IMR-90 (cell line): ENCODE results near the gene DLG5. TPM values are rescaled to one million over a fixed set of nuclear protein-coding genes. Genes with fewer than 3 reads are reported as not detected.
A peak's percentile ranks its signal among the peaks of the same experiment; 100 is the strongest.

Source experiments
- ATAC-seq: fragments of 200-7000 bp; cut with Tn5 transposase; 2 replicates; pipeline ENCODE4 v1.9.1; 2020; ENCODE audit warnings: low read depth, mild to moderate bottlenecking, moderate library complexity
- BruUV-seq: library from RNA; stranded (reverse); fragments of 400-500 nt; replicated peaks from 2 replicates; lab custom pipeline; 2021; lab: Mats Ljungman, UMichigan
- CTCF ChIA-PET: fragments of 300-600 bp; formaldehyde crosslinking; extraction: SDS; loops from one replicate; lab custom pipeline; 2021; ENCODE audit warnings: antibody characterized with exemption; lab: Yijun Ruan, JAX
- POLR2A ChIA-PET: fragments of 300-600 bp; sonication (Branson Sonifier 250); formaldehyde crosslinking; loops from one replicate; lab custom pipeline; 2022; ENCODE audit warnings: antibody characterized with exemption; ENCODE audit not compliant: unreplicated experiment; lab: Charles Lee
- DNase-seq: peaks from one replicate; pipeline ENCODE4 v3.0.0; 2013
- H2AFZ ChIP-seq: replicated peaks from 2 replicates; pipeline ENCODE3; 2013; ENCODE audit warnings: low read length, mild to moderate bottlenecking; ENCODE audit not compliant: poor library complexity
- H2AK5ac ChIP-seq: 2 replicates; pipeline ENCODE4 v1.6.1; 2013; ENCODE audit warnings: low read depth, low read length, inconsistent platforms
- H2AK9ac ChIP-seq: replicated peaks from 2 replicates; pipeline ENCODE3; 2013; ENCODE audit warnings: mild to moderate bottlenecking, low read depth, low read length, moderate library complexity; ENCODE audit not compliant: poor library complexity
- H2BK120ac ChIP-seq: 2 replicates; pipeline ENCODE4 v1.6.1; 2013; ENCODE audit warnings: low read depth, low read length, inconsistent platforms
- H2BK15ac ChIP-seq: 3 replicates; pipeline ENCODE4 v1.6.1; 2013; ENCODE audit warnings: low read depth, low read length, inconsistent platforms
- H2BK20ac ChIP-seq: 2 replicates; pipeline ENCODE4 v1.6.1; 2013; ENCODE audit warnings: low read depth, mild to moderate bottlenecking, inconsistent platforms, low read length, moderate library complexity
- H2BK5ac ChIP-seq: 2 replicates; pipeline ENCODE4 v1.6.1; 2013; ENCODE audit warnings: mild to moderate bottlenecking, low read depth, low read length, inconsistent platforms; ENCODE audit not compliant: poor library complexity, severe bottlenecking
- H3K14ac ChIP-seq: replicated peaks from 2 replicates; pipeline ENCODE4 v1.6.1; 2013; ENCODE audit warnings: low read depth, low read length, inconsistent platforms
- H3K18ac ChIP-seq: 2 replicates; pipeline ENCODE4 v1.6.1; 2013; ENCODE audit warnings: low read depth, low read length, control low read depth
- H3K23ac ChIP-seq: 2 replicates; pipeline ENCODE4 v1.6.1; 2013; ENCODE audit warnings: low read depth, low read length, inconsistent platforms
- H3K27ac ChIP-seq: 2 replicates; pipeline ENCODE4 v1.5.1; 2013; ENCODE audit warnings: mild to moderate bottlenecking, control low read depth, low read length; ENCODE audit not compliant: insufficient read depth
- H3K27me3 ChIP-seq: 2 replicates; pipeline ENCODE4 v1.6.1; 2013; ENCODE audit warnings: low read length; ENCODE audit not compliant: control insufficient read depth, insufficient read depth
- H3K36me3 ChIP-seq: 2 replicates; pipeline ENCODE4 v1.6.1; 2013; ENCODE audit warnings: low read length, mixed read lengths; ENCODE audit not compliant: control insufficient read depth, insufficient read depth
- H3K4ac ChIP-seq: 2 replicates; pipeline ENCODE4 v1.6.1; 2013; ENCODE audit warnings: low read depth, low read length, inconsistent platforms
- H3K4me1 ChIP-seq: 2 replicates; pipeline ENCODE4 v1.6.1; 2013; ENCODE audit warnings: low read length, mixed read lengths; ENCODE audit not compliant: control insufficient read depth, insufficient read depth
- H3K4me2 ChIP-seq: 2 replicates; pipeline ENCODE4 v1.6.1; 2013; ENCODE audit warnings: low read depth, mild to moderate bottlenecking, control low read depth, low read length, moderate library complexity
- H3K4me3 ChIP-seq: 2 replicates; pipeline ENCODE4 v1.5.1; 2013; ENCODE audit warnings: low read depth, mild to moderate bottlenecking, control low read depth, low read length, moderate library complexity; ENCODE audit not compliant: insufficient read depth
- H3K56ac ChIP-seq: 2 replicates; pipeline ENCODE4 v1.6.1; 2013; ENCODE audit warnings: low read length, inconsistent platforms; ENCODE audit not compliant: insufficient read depth; ENCODE audit errors: extremely low read depth
- H3K79me1 ChIP-seq, 2 experiments: 2 replicates each; pipeline ENCODE4 v1.6.1; 2013; ENCODE audit warnings: low read length in 2 of 2, inconsistent platforms in 1 of 2, low read depth in 1 of 2
- H3K9ac ChIP-seq: 2 replicates; pipeline ENCODE4 v1.6.1; 2013; ENCODE audit warnings: low read depth, low read length, control low read depth
- H3K9me1 ChIP-seq: 2 replicates; pipeline ENCODE4 v1.6.1; 2013; ENCODE audit warnings: low read length, inconsistent platforms; ENCODE audit not compliant: insufficient read depth
- H3K9me3 ChIP-seq: 2 replicates; pipeline ENCODE4 v1.6.1; 2013; ENCODE audit warnings: low read length; ENCODE audit not compliant: control insufficient read depth, insufficient read depth
- H4K20me1 ChIP-seq: 2 replicates; pipeline ENCODE4 v1.6.1; 2013; ENCODE audit warnings: low read length, inconsistent platforms; ENCODE audit not compliant: insufficient read depth
- H4K5ac ChIP-seq: 2 replicates; pipeline ENCODE4 v1.6.1; 2013; ENCODE audit warnings: mild to moderate bottlenecking, low read depth, low read length, control low read depth
- H4K8ac ChIP-seq, 2 experiments: 2 replicates each; pipeline ENCODE4 v1.6.1; 2013; ENCODE audit warnings: low read depth in 2 of 2, low read length in 2 of 2, control low read depth in 1 of 2, inconsistent platforms in 1 of 2
- H4K91ac ChIP-seq: 2 replicates; pipeline ENCODE4 v1.6.1; 2013; ENCODE audit warnings: low read depth, low read length, inconsistent platforms; ENCODE audit not compliant: insufficient read depth
- CEBPB ChIP-seq: IDR thresholded peaks from 2 replicates; pipeline ENCODE4 v1.6.1; 2012; ENCODE audit warnings: low read depth, low read length, improper control_type of control experiment
- RFX5 ChIP-seq: IDR thresholded peaks from 2 replicates; pipeline ENCODE4 v1.8.0; 2012; ENCODE audit warnings: low read depth, mild to moderate bottlenecking, low read length, moderate library complexity
- WGBS, 2 experiments: methylation state at CpG; one replicate each; pipeline versions ENCODE4 v1.1.5 to v1.1.7; 2013; ENCODE audit warnings: missing lambda C conversion rate in 2 of 2; ENCODE audit not compliant: insufficient read length in 1 of 2; ENCODE audit errors: extremely low coverage in 2 of 2; 5-methylcytosine and 5-hydroxymethylcytosine counted together
- dilution Hi-C: fragments of 300-500 bp; cut with HindIII; formaldehyde crosslinking; loops from one replicate; pipeline ENCODE4 v1.14.3; 2018; ENCODE audit warnings: low sequenced_read_pairs; ENCODE audit not compliant: unreplicated experiment
- in situ Hi-C: fragments of 300-500 bp; cut with MboI; formaldehyde crosslinking; loops from 3 replicates; pipeline ENCODE4 v1.14.3; 2019; ENCODE audit warnings: low sequenced_read_pairs, inconsistent platforms, mixed read lengths
- intact Hi-C: fragments of 100-400 bp; cut with micrococcal nuclease; formaldehyde crosslinking; loops from 2 replicates; pipeline ENCODE4 v1.10.0; 2022
- polyA plus RNA-seq, 3 experiments: library from polyadenylated mRNA; depleted of rRNA; stranded (reverse); fragments of >200 nt; gene quantifications; 2 replicates each; pipeline ENCODE4 v1.2.3, GENCODE V29; 2012; ENCODE audit warnings: low replicate concordance in 1 of 3
- total RNA-seq: library from RNA; depleted of rRNA; stranded (reverse); fragments of >200 nt; gene quantifications from 2 replicates; pipeline ENCODE4 v1.2.3, GENCODE V29; 2012

Gene DLG5
- total and polyA plus RNA-seq, 2 of the 4 experiments (the other 2 are of a cell fraction), result 12.7 to 28.7 TPM

DNA sequence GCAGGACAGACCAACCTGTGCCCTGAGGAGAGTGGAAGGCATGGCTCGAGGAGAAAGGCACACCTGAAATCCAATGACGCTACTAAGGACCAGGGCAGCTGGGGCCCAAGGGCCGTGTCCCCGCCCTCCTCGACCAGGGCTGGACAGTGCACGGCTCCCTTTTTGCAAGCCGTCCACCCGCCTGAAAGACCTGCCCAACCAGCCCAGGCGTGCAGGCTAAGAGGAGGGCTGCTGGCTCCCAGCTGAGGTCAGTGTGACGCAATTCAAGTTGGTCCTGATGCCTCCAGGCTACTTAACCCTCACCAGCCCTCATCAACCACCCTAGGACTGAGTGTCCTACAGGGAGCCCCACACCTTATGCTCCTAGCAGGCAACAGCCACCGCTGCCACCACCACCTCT, 69.3 kb downstream of the DLG5 start:
- peaks cover 45 to 80% of the 10 kb centered on the region in 2 experiments for H3K79me1 ChIP-seq
- no peak overlapping the region for H2AK9ac ChIP-seq
- peaks cover 31% of the 10 kb centered on the region for H3K9me1 ChIP-seq
- in situ Hi-C loops (no loop called here), intact Hi-C loops (no loop called here), dilution Hi-C loops (no loop called here)
- WGBS, 2 experiments, result 77% methylated on average over 10 of the region's 11 CpGs; no CpG with 5 or more reads in 1 of the 2 experiments
- TF ChIP-seq RFX5 (no peak), CEBPB (peak; percentile 59)
- no peak overlapping the region for H2BK120ac ChIP-seq
- no peak overlapping the region for H3K18ac ChIP-seq
- no peak overlapping the region for H4K5ac ChIP-seq
- no peak overlapping the region for H3K9ac ChIP-seq
- no peak overlapping the region for H3K14ac ChIP-seq
- H3K4me2 ChIP-seq, result no peak overlapping the region
- no peak overlapping the region for H2BK5ac ChIP-seq
- peaks cover 48% of the 10 kb centered on the region for H4K20me1 ChIP-seq
- H3K4me1 ChIP-seq, result no peaks in the 10 kb centered on the region; the same call in 1 of the 2 replicates
- no peak overlapping the region for H3K4me3 ChIP-seq
- no peaks in the 10 kb centered on the region for H3K27me3 ChIP-seq
- ChIA-PET CTCF (no interaction called here), POLR2A (no interaction called here)
- H4K8ac ChIP-seq, result no peak overlapping the region
- no peak overlapping the region for H3K23ac ChIP-seq
- H2BK15ac ChIP-seq, result no peak overlapping the region
- no peak overlapping the region for H3K56ac ChIP-seq
- H3K27ac ChIP-seq, result no peak overlapping the region
- H2AFZ ChIP-seq, result no peak overlapping the region
- H2BK20ac ChIP-seq, result no peak overlapping the region
- H3K4ac ChIP-seq, result no peak overlapping the region
- H4K91ac ChIP-seq, result no peak overlapping the region
- ATAC-seq (peak; percentile 29; the same call in 1 of the 2 replicates), DNase-seq (no peak)
- no peaks in the 10 kb centered on the region for H3K9me3 ChIP-seq
- H2AK5ac ChIP-seq, result no peak overlapping the region
- H3K36me3 ChIP-seq, result peaks cover 28% of the 10 kb centered on the region
- BruUV-seq, result no TSS peak
